GM18505 (cell line): ENCODE data around the gene RFFL.
"Not testable (repeated sequence)": the region's sequence is repeated elsewhere in the genome, so short reads cannot be mapped to it uniquely, and the experiment has no call there.

ENCODE experiments used
- ATAC-seq: cut with Tn5 transposase; IDR thresholded peaks from one replicate; pipeline ENCODE4 v1.9.1; 2021; ENCODE audit not compliant: unreplicated experiment
- POLR2A ChIP-seq: IDR thresholded peaks from 4 replicates; pipeline ENCODE4 v1.6.1; 2011; ENCODE audit warnings: borderline replicate concordance; ENCODE audit not compliant: insufficient read depth, insufficient read length; ENCODE audit errors: extremely low read depth

Gene RFFL

DNA sequence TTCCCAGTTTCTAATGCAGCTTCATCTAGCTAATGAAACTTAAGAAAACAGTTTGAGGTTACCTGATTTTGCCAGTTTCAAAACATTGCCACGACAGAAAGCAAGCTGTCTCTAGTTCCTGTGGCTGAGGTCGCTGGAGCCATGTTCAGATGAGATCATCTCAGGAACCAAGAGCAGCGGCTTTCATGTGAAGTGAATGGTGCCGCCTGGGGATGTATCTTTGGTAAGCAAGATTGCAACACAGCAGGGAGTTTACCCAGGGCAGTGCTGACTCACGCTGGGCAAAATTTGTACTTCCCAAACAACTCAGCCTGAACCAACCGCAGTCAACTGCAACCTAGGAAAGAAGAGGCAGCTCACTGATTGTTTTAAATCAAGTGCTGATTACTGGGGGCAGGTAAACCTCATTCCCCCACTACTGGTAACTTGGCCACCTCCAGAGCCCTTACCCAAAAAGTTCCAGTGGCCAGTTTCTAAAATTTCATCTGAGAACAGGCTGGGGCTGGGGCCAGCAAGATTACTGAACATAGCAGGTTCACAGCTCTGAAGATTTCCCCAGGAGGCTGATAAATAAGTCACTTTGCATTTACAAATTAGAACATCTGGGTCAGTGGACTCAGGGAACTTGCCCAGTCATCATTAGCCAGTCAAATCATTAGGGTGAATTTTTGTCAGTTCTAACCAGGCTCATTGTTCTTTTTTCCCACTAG, at the start of gene RFFL:
TSS of gene RFFL (minus strand) at position 194 of the 710 bp plus-strand sequence. CDS start 37,154 bp downstream, outside the sequence.
- TF ChIP-seq POLR2A, result no peak
- peak; percentile 84 for ATAC-seq

- ATAC-seq, result not testable (repeated sequence)
These were observed 47.3 kb upstream of the RFFL start for GRCh38 chr17:35110791-35111190.

- no peak for ATAC-seq
- no peak for TF ChIP-seq POLR2A
These were observed 41.4 kb upstream of the RFFL start for GRCh38 chr17:35104844-35105450.

GRCh38 chr17:35103271-35103670, 39.8 kb upstream of the RFFL start:
- ATAC-seq, result no peak
- TF ChIP-seq POLR2A, result no peak

- TF ChIP-seq POLR2A, result no peak
- ATAC-seq, result no peak
These were observed 38.2 kb upstream of the RFFL start for GRCh38 chr17:35101725-35102124.

- no peak for ATAC-seq
- no peak for TF ChIP-seq POLR2A
These were observed 37.5 kb upstream of the RFFL start for GRCh38 chr17:35101036-35101435.

GRCh38 chr17:35099908-35100307, 36.4 kb upstream of the RFFL start:
- no peak for TF ChIP-seq POLR2A
- no peak for ATAC-seq

DNA sequence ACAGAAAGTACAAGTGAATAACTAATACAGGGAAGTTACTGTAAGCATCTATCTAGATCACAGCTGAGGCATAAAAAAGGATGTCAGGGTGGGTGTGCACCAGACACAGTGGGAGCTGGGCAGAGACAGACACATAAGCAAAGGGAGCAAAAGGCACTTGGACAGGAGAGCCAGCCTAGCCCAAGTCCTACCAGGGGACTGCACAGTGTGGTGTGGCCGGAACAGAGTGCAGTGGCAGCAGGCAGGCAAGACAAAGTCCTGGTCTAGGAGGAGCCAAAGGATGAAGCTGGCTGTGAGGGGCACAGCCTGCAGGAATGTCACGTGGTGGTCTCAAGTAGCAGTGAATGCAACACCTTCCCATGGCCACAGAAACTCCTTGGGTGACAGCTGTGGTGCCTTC, 34.3 kb upstream of the RFFL start:
- ATAC-seq, result no peak
- no peak for TF ChIP-seq POLR2A

DNA sequence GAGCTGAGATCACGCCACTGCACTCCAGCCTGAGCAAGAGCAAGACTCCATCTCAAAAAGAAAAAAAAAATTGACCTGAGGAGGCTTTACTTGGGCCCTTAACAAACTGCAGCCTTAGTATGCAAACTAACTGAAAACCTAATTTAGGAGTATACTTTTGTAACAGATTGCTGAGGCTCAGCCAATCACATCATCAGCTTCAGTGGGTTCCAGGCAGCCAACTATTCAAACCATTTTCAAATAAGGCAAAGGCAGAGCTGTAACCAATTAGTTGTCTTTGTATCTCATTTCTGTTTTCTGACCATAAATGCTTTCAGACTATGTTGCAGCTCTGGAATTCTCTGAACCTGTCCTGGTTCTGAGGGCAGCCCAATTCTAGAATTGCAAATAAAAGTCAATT, 32.2 kb upstream of the RFFL start:
- no peak for ATAC-seq
- TF ChIP-seq POLR2A, result no peak

- no peak for ATAC-seq
- TF ChIP-seq POLR2A, result no peak
These were observed 31.4 kb upstream of the RFFL start for GRCh38 chr17:35094902-35095301.

- ATAC-seq, result not testable (repeated sequence)
These were observed 27.2 kb upstream of the RFFL start for GRCh38 chr17:35090707-35091106.

DNA sequence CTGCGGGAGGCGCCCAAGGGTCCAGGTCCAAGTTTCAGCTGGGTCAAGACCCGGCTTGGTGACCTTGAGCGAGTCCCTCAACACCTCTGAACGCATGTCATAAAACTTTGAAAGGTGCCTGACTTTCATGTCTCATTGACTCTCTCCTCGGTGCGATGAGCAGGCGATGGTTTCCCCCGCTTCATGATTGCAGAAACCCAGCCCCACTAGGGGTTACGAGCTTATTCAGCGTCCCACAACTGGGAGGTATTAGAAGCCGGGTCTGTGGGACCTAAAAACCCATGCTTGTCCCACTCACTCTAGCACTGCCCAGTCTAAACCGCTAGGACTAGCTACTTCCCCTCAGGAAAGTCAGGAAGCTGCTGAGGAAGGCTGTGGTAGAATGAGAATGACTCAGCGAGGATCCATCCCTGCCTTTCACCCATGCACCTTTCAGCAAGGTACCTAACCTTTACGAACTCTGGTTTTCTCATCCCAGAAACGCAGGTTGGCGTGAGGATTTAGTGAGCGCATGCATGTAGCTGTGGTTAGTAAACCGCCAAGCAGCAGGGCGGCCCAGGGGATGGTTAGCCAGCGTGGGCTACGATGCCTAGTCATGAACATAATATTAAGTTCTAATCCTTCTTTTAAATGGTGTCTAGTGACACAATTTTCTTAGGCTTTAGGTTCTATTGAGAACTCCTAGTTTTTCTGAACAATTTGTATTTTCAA, 26.2 kb upstream of the RFFL start:
- TF ChIP-seq POLR2A, result no peak

GRCh38 chr17:35088881-35089585, 25.5 kb upstream of the RFFL start:
- peak; percentile 77 for ATAC-seq
- TF ChIP-seq POLR2A, result peak; percentile 57

More for the DNA sequence above, 26.2 kb upstream of the RFFL start:
- ATAC-seq, result no peak
